Measurements from ENCODE around the gene ALMS1.
"Not testable (repeated sequence)": the region's sequence is repeated elsewhere in the genome, so short reads cannot be mapped to it uniquely, and the experiment has no call there.

The ALMS1 gene

GRCh38 chr2:73503992-73504570 lies 118.4 kb downstream of the ALMS1 start:
- no peak for DNase-seq (ENCODE audit: low read depth, low spot score)

GRCh38 chr2:73504850-73505249 lies 119.2 kb downstream of the ALMS1 start:
- DNase-seq (ENCODE audit: low read depth, low spot score) = not testable (repeated sequence)

DNA sequence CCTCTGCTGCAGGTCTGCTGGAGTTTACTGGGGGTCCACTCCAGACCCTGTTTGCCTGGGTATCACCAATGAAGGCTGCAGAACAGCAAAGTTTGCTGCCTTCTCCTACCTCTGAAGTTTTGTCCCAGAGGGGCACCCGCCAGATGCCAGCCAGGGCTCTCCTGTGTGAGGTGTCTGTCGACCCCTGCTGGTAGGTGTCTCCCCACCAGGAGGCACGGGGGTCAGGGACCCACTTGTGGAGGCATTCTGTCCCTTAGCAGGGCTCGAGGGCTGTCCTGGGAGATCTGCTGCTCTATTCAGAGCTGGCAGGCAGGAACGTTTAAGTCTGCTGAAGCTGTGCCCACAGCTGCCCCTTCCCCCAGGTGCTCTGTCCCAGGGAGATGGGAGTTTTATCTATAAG lies 124.8 kb downstream of the ALMS1 start:
- DNase-seq (ENCODE audit: low read depth, low spot score) = not testable (repeated sequence)

DNA sequence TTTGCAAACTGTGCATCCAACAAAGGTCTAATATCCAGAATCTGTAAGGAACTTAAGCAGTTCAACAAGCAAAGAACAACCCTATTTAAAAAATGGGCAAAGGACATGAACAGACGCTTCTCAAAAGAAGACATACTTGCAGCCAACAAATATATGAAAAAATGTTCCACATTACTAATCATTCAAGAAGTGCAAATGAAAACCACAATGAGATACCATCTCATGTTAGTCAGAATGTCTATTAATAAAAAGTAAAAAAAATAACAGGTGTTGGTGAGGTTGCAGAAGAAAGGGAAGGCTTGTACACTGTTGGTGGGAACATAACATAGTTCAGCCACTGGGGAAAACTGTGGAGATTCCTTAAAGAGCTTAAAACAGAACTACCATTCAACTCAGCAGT lies 130.4 kb downstream of the ALMS1 start:
- DNase-seq (ENCODE audit: low read depth, low spot score) = no peak

DNA sequence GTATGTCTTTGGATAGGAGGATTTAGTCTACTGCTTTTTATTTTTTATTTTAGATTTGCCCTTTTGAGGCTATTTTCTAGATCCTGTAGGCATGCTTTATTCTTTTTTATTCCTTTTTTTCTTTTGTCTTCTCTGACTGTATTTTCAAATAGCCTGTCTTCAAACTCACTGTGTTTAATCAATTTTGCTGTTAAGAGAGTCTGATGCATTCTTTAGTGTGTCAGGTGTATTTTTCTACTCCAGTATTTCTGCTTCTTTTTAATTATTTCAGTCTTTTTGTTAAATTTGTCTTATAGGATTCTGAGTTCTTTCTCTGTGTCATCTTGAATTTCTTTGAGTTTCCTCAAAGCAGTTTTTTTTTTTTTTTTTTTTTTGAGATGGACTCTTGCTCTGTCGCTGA lies 143.1 kb downstream of the ALMS1 start:
- DNase-seq (ENCODE audit: low read depth, low spot score) = no peak

DNA sequence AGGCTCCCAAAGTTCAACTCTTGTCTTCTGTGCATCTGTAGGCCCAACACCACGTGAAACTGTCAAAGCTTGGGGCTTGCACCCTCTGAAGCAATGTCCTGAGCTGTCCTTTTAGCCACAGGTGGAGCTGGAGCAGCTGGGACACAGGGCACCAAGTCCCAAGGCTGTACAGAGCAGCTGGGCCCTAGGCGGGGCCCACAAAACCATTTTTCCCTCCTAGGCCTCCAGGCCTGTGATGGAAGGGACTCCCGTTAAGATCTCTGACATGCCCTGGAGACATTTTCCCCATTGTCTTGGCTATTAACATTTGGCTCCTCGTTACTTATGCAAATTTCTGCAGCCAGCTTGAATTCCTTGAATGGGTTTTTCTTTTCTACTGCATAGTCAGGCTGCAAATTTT lies 145.1 kb downstream of the ALMS1 start:
- not testable (repeated sequence) for DNase-seq (ENCODE audit: low read depth, low spot score)

GRCh38 chr2:73532381-73532780 lies 146.7 kb downstream of the ALMS1 start:
- DNase-seq (ENCODE audit: low read depth, low spot score) = no peak

GRCh38 chr2:73536133-73536840 lies 150.7 kb downstream of the ALMS1 start:
- DNase-seq (ENCODE audit: low read depth, low spot score) = no peak

GRCh38 chr2:73560875-73561274 lies 175.2 kb downstream of the ALMS1 start:
- DNase-seq (ENCODE audit: low read depth, low spot score) = not testable (repeated sequence)

DNA sequence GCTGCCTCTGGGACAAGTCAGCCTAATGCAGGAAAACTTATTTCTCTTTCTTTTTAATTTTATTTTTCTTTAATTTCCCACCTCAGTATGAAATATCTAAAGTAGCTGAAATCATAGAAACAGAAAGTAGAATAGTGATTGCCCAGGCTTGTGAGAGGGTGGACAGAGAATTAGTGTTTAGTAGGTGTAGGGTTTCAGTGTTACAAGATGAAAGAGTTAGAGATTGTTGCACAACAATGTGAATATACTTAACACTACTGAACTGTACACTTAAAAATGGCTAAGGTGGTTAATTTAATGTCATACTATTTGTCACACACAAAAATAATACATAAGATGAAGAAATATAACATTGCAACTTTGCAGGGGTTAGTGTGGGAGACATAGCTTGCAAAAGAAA lies 175.8 kb downstream of the ALMS1 start:
- DNase-seq (ENCODE audit: low read depth, low spot score) = no peak

DNA sequence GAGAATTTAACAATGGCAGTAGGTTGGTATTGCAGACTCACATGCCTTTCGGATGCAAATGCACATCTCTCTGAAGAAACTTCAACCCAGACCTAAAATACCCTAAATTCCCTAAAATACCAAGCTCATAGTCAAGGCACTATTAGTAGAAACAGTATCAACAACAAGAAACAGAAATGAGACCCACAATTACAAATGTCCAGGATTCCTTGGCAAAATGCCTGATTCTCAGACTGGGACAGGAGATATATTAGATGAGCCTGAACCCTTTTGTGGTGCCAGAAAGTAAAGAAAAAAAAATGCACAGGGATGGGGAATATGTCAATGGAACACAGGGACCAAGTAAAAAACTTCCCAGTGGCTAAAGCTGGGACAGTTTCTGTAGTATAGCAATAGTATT lies 179.3 kb downstream of the ALMS1 start:
- DNase-seq (ENCODE audit: low read depth, low spot score) = no peak

DNA sequence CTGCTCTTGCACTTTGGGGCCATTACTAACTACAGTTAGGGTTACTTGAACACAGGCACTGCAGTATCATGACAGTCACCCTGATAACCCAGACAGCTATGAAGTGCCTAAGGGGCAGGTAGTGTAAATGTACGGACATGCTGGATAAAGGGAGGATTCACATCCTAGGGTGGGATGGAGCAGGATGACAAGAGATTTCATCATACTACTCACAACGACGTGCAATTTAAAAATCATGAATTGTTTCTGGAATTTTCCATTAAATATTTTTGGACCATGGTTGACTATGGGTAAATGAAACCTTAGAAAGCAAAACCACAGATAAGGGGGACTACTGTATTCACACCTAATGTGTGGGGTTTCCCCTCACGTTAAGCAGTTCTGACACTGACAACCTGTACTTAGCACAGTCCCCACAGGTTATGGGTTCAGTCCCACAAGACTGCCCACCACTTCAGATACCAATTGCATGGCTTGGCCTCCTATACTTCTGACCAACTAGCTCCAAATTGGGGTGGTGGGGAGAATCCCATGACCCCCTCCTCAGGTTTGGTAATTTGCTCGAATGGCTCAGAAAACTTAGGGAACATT lies 180.7 kb downstream of the ALMS1 start:
- no peak for DNase-seq (ENCODE audit: low read depth, low spot score)

GRCh38 chr2:73575261-73575660 lies 189.6 kb downstream of the ALMS1 start:
- no peak for DNase-seq (ENCODE audit: low read depth, low spot score)

- DNase-seq (ENCODE audit: low read depth, low spot score) = no peak
These were observed 196.7 kb downstream of the ALMS1 start for GRCh38 chr2:73582364-73582763.

GRCh38 chr2:73588177-73588576 lies 202.5 kb downstream of the ALMS1 start:
- DNase-seq (ENCODE audit: low read depth, low spot score) = no peak

DNA sequence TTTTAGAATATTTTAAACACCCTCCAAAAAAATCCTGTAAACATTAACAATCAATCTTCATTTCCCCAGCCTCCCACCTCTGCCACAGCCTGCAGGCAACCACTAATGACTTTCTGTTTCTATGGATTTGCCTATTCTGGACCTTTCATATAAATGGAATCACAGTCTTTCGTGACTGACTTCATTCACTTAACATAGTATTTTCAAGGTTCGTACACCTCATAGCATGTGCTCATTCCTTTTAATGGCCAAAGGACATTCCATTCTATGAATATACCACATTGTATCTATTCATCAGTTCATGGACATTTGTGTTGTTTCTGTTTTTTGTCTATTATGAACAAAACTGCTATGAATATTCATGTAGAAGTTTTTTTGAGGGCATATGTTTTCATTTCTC lies 208.0 kb downstream of the ALMS1 start:
- DNase-seq (ENCODE audit: low read depth, low spot score) = peak; percentile 62

- peak; percentile 48 for DNase-seq (ENCODE audit: low read depth, low spot score)
These were observed 208.6 kb downstream of the ALMS1 start for GRCh38 chr2:73594251-73594650.

GRCh38 chr2:73601780-73602179 lies 216.1 kb downstream of the ALMS1 start:
- DNase-seq (ENCODE audit: low read depth, low spot score) = no peak

DNA sequence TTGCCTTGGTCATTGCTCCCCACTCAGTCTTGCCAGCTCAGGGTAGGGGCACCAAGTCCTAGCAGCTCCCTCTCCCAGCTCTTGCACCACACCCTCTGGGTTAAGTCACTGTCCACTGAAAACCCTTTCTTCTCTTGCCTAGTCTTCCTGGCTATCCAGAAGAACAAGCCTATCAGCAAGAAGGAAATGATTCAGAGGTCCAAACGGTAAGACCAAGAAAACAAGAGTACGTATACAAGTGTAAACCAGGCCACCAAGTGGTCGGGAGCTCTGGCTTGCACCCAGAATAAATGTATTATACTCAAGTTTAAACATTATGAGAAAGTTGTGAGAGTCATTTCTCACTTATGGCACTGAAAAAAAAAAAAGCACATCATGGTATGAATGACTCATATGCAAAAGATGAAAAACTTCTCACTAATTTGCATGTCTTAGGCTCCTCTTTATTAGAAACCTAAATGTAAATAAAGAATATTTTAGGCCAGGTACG lies 217.5 kb downstream of the ALMS1 start:
- DNase-seq (ENCODE audit: low read depth, low spot score) = peak; percentile 66

DNA sequence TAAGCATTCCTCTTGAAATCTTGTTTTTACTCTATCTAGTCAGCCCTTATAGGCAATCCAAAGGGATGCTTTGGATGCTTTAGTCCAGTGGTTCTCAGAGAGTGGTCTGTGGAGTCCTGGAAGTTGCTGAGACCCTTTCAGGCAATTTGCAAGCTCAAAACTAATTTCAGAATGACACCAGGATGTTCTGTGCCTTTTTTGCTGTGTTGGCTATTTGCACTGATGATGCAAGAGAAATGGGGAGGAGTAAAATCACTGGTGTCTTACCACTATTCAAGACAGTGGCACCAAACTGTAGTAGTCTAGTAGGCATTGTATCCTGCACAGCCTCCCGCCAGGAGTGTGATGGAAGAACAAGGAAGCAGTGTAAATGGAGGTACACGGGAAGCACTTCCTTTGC lies 219.0 kb downstream of the ALMS1 start:
- not testable (repeated sequence) for DNase-seq (ENCODE audit: low read depth, low spot score)

DNA sequence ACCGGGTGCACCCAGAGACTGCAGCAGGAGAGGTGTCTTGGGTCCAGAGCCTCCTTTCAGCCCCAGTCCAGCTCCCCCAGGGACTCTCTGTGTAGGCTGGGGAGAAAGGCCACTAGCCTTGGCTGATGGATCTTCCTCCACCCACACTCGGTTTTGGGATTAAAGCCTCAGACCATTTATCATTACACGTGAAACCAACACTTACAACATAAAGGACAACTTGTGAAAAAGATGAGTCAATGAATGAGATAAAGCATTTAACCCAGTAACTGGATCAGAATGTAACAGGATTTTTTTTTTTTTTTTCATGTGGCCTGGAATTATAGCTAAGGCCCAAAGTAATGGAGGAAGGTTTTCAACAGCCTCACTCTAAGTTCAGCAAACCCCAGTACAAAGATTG lies 224.5 kb downstream of the ALMS1 start:
- DNase-seq (ENCODE audit: low read depth, low spot score) = no peak

GRCh38 chr2:73611193-73611592 lies 225.6 kb downstream of the ALMS1 start:
- no peak for DNase-seq (ENCODE audit: low read depth, low spot score)

GRCh38 chr2:73611867-73612266 lies 226.2 kb downstream of the ALMS1 start:
- peak; percentile 11 for DNase-seq (ENCODE audit: low read depth, low spot score)
